Nephron (organoid): Measurements from ENCODE around the gene CCSER1.

Experiments
- H3K27ac Mint-ChIP-seq, 3 experiments: 2 replicates each; pipeline ENCODE4 v1.8.0; 2020; ENCODE audit warnings: mixed read lengths in 3 of 3, mild to moderate bottlenecking in 2 of 3, moderate library complexity in 1 of 3
- H3K27me3 Mint-ChIP-seq: 2 replicates; pipeline ENCODE4 v1.8.0; 2021; ENCODE audit warnings: low read depth, mild to moderate bottlenecking, moderate library complexity, mixed read lengths
- H3K36me3 Mint-ChIP-seq: 2 replicates; pipeline ENCODE4 v1.8.0; 2020; ENCODE audit warnings: low read depth, mixed read lengths
- H3K4me1 Mint-ChIP-seq: 2 replicates; pipeline ENCODE4 v1.8.0; 2020; ENCODE audit warnings: mixed read lengths
- H3K4me3 Mint-ChIP-seq, 3 experiments: 2 replicates each; pipeline ENCODE4 v1.8.0; 2020; ENCODE audit warnings: mild to moderate bottlenecking in 3 of 3, mixed read lengths in 3 of 3, moderate library complexity in 2 of 3
- H3K9me3 Mint-ChIP-seq: 2 replicates; pipeline ENCODE4 v1.8.0; 2020; ENCODE audit warnings: mixed read lengths
- TF ChIP-seq, protein P1 (sequence below), 3 experiments: fragments of 200-600 bp; sonication (generic); IDR thresholded peaks; one replicate each; pipeline ENCODE4 v1.5.0; 2021; ENCODE audit warnings: antibody characterized with exemption in 3 of 3; ENCODE audit not compliant: unreplicated experiment in 3 of 3

Gene CCSER1

GRCh38 chr4:91470671-91471070, 1343.5 kb downstream of the CCSER1 start:
- Mint-ChIP-seq H3K27me3 (no peaks in the 10 kb centered on the region), H3K4me1 (no peaks in the 10 kb centered on the region), H3K36me3 (no peaks in the 10 kb centered on the region), H3K4me3 (no peak overlapping the region), H3K27ac (no peak overlapping the region), H3K9me3 (peaks cover 3% of the 10 kb centered on the region)
- TF ChIP-seq, protein P1, sequence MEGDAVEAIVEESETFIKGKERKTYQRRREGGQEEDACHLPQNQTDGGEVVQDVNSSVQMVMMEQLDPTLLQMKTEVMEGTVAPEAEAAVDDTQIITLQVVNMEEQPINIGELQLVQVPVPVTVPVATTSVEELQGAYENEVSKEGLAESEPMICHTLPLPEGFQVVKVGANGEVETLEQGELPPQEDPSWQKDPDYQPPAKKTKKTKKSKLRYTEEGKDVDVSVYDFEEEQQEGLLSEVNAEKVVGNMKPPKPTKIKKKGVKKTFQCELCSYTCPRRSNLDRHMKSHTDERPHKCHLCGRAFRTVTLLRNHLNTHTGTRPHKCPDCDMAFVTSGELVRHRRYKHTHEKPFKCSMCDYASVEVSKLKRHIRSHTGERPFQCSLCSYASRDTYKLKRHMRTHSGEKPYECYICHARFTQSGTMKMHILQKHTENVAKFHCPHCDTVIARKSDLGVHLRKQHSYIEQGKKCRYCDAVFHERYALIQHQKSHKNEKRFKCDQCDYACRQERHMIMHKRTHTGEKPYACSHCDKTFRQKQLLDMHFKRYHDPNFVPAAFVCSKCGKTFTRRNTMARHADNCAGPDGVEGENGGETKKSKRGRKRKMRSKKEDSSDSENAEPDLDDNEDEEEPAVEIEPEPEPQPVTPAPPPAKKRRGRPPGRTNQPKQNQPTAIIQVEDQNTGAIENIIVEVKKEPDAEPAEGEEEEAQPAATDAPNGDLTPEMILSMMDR (IDR thresholded peaks at IDR 0.05; ENCODE audit: unreplicated experiment in 3 of 3) = no peak

DNA sequence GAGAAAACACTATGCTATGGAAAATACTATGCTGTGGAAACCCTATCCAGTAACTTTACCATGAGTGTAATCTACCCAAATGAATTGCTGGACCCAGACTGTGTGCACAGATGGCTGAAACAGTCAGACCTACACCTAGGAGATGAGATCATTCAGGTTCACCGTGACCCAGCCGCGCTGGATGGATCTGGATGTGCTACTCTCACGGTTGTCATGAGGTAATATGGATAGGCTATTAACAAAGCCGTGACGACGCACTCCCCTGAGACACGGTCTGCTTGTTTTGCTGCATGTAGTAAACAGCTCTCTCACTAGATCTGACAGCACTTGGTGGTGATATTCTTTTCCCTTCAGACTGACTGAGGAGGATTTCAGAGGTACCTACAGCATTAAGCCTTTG, 1344.1 kb downstream of the CCSER1 start:
- Mint-ChIP-seq H3K27ac (no peak overlapping the region), H3K36me3 (no peaks in the 10 kb centered on the region), H3K4me3 (no peak overlapping the region), H3K27me3 (no peaks in the 10 kb centered on the region), H3K9me3 (peaks cover 3% of the 10 kb centered on the region), H3K4me1 (no peaks in the 10 kb centered on the region)
- TF ChIP-seq, protein P1 (IDR thresholded peaks at IDR 0.05; ENCODE audit: unreplicated experiment in 3 of 3) = no peak

- TF ChIP-seq, protein P1 (IDR thresholded peaks at IDR 0.05; ENCODE audit: unreplicated experiment in 3 of 3) = no peak
- no peaks in the 10 kb centered on the region for H3K27me3 Mint-ChIP-seq
These were observed 1344.9 kb downstream of the CCSER1 start for GRCh38 chr4:91472046-91472445.

GRCh38 chr4:91485415-91485814, 1358.2 kb downstream of the CCSER1 start:
- H3K4me3 Mint-ChIP-seq = no peak overlapping the region
- no peaks in the 10 kb centered on the region for H3K36me3 Mint-ChIP-seq
- peaks cover 5% of the 10 kb centered on the region for H3K9me3 Mint-ChIP-seq
- TF ChIP-seq, protein P1 (IDR thresholded peaks at IDR 0.05; ENCODE audit: unreplicated experiment in 3 of 3) = no peak
- no peaks in the 10 kb centered on the region for H3K4me1 Mint-ChIP-seq
- no peaks in the 10 kb centered on the region for H3K27me3 Mint-ChIP-seq
- no peak overlapping the region for H3K27ac Mint-ChIP-seq

More at GRCh38 chr4:91472046-91472445, 1344.9 kb downstream of the CCSER1 start:
- H3K27ac Mint-ChIP-seq = no peak overlapping the region
- H3K36me3 Mint-ChIP-seq = no peaks in the 10 kb centered on the region
- no peak overlapping the region for H3K4me3 Mint-ChIP-seq
- no peaks in the 10 kb centered on the region for H3K4me1 Mint-ChIP-seq
- H3K9me3 Mint-ChIP-seq = peaks cover 3% of the 10 kb centered on the region

- Mint-ChIP-seq H3K36me3 (no peaks in the 10 kb centered on the region), H3K4me1 (no peaks in the 10 kb centered on the region), H3K27ac (no peak overlapping the region), H3K9me3 (peaks cover 3% of the 10 kb centered on the region), H3K4me3 (no peak overlapping the region), H3K27me3 (no peaks in the 10 kb centered on the region)
- TF ChIP-seq, protein P1 (IDR thresholded peaks at IDR 0.05; ENCODE audit: unreplicated experiment in 3 of 3) = no peak
These were observed 1361.8 kb downstream of the CCSER1 start for GRCh38 chr4:91488946-91489345.

- TF ChIP-seq, protein P1 (IDR thresholded peaks at IDR 0.05; ENCODE audit: unreplicated experiment in 3 of 3) = no peak
- no peaks in the 10 kb centered on the region for H3K36me3 Mint-ChIP-seq
- no peaks in the 10 kb centered on the region for H3K4me1 Mint-ChIP-seq
- no peak overlapping the region for H3K27ac Mint-ChIP-seq
- H3K4me3 Mint-ChIP-seq = no peak overlapping the region
- no peaks in the 10 kb centered on the region for H3K27me3 Mint-ChIP-seq
- peaks cover 5% of the 10 kb centered on the region for H3K9me3 Mint-ChIP-seq
These were observed 1370.7 kb downstream of the CCSER1 start for GRCh38 chr4:91497892-91498291.
